Osteoblast (primary cell): Measurements from ENCODE around the gene TMEM266. TPM values are rescaled to one million over a fixed set of nuclear protein-coding genes. Genes with fewer than 3 reads are reported as not detected.
A peak's percentile ranks its signal among the peaks of the same experiment; 100 is the strongest.
"Not testable (repeated sequence)": the region's sequence is repeated elsewhere in the genome, so short reads cannot be mapped to it uniquely, and the experiment has no call there.

Experiments used
- DNase-seq: peaks from one replicate; pipeline ENCODE4 v3.0.0; 2011; ENCODE audit warnings: low spot score, mixed read lengths; ENCODE audit not compliant: insufficient read length; ENCODE audit errors: missing footprints
- H2AFZ ChIP-seq: 2 replicates; pipeline ENCODE4 v1.6.0; 2011; ENCODE audit warnings: mild to moderate bottlenecking, low read length
- H3K27ac ChIP-seq: 2 replicates; pipeline ENCODE4 v1.5.1; 2011; ENCODE audit warnings: mild to moderate bottlenecking, low read depth, low read length, moderate library complexity
- H3K27me3 ChIP-seq: 2 replicates; pipeline ENCODE4 v1.6.0; 2012; ENCODE audit warnings: mild to moderate bottlenecking, control low read depth, inconsistent platforms, low read length, moderate library complexity; ENCODE audit not compliant: insufficient read depth
- H3K36me3 ChIP-seq: 2 replicates; pipeline ENCODE4 v1.5.1; 2011; ENCODE audit warnings: mild to moderate bottlenecking, low read length, control low read depth, moderate library complexity; ENCODE audit not compliant: insufficient read depth
- H3K4me1 ChIP-seq: 2 replicates; pipeline ENCODE4 v1.5.1; 2011; ENCODE audit warnings: mild to moderate bottlenecking, low read length, control low read depth, moderate library complexity; ENCODE audit not compliant: insufficient read depth
- H3K4me2 ChIP-seq: 2 replicates; pipeline ENCODE4 v1.6.0; 2011; ENCODE audit warnings: mild to moderate bottlenecking, low read length; ENCODE audit not compliant: insufficient read depth
- H3K4me3 ChIP-seq: fragments of 200-600 bp; sonication (generic); 3 replicates; pipeline ENCODE4 v1.5.1; 2012; ENCODE audit warnings: mild to moderate bottlenecking, low read length, inconsistent platforms; ENCODE audit not compliant: insufficient read depth
- H3K79me2 ChIP-seq: 2 replicates; pipeline ENCODE4 v1.6.0; 2012; ENCODE audit warnings: mild to moderate bottlenecking, low read length, control low read depth, inconsistent platforms; ENCODE audit not compliant: insufficient read depth
- H3K9me3 ChIP-seq: 2 replicates; pipeline ENCODE4 v1.5.1; 2011; ENCODE audit warnings: low read depth, low read length, control low read depth
- H4K20me1 ChIP-seq: 2 replicates; pipeline ENCODE4 v1.6.0; 2012; ENCODE audit warnings: mild to moderate bottlenecking, low read length, control low read depth; ENCODE audit not compliant: insufficient read depth
- CTCF ChIP-seq: IDR thresholded peaks from 2 replicates; pipeline ENCODE4 v1.5.1; 2011; ENCODE audit warnings: mild to moderate bottlenecking, low read depth, low read length, moderate library complexity; ENCODE audit errors: extremely low read depth
- total RNA-seq: library from RNA; depleted of rRNA; stranded (reverse); fragments of >200 nt; gene quantifications from 2 replicates; pipeline ENCODE4 v1.2.3, GENCODE V29; 2012

TMEM266 gene
- total RNA-seq = not detected in 2 replicates

GRCh38 chr15:76059320-76060117, at the start of gene TMEM266:
Gene TMEM266 (plus strand): TSS chr15:76059985. CDS start chr15:76134264, 74,279 bp downstream.
- Histone ChIP-seq H2AFZ (peak within 1 kb of the TSS; percentile 62), H3K4me3 (peak within 1 kb of the TSS; percentile 69), H3K27me3 (peaks cover 64% of the 10 kb centered on the region), H4K20me1 (no peaks in the 10 kb centered on the region), H3K79me2 (no peaks in the 10 kb centered on the region), H3K4me1 (peaks cover 9% of the 10 kb centered on the region), H3K4me2 (peak within 1 kb of the TSS; percentile 81), H3K9me3 (no peaks in the 10 kb centered on the region), H3K27ac (no peak within 1 kb of the TSS), H3K36me3 (no peaks in the 10 kb centered on the region)
- no peak for TF ChIP-seq CTCF
- DNase-seq = peak; percentile 87

GRCh38 chr15:76010613-76011012, 49.2 kb upstream of the TMEM266 start:
- Histone ChIP-seq H3K4me3 (no peak overlapping the region), H3K27me3 (peaks cover 11% of the 10 kb centered on the region), H3K4me1 (peaks cover 7% of the 10 kb centered on the region), H3K79me2 (no peaks in the 10 kb centered on the region), H2AFZ (no peak overlapping the region), H3K27ac (no peak overlapping the region), H3K36me3 (no peaks in the 10 kb centered on the region), H3K9me3 (no peaks in the 10 kb centered on the region), H4K20me1 (no peaks in the 10 kb centered on the region), H3K4me2 (no peak overlapping the region)
- no peak for TF ChIP-seq CTCF
- no peak for DNase-seq

- TF ChIP-seq CTCF = no peak
- Histone ChIP-seq H4K20me1 (no peaks in the 10 kb centered on the region), H3K27ac (no peak within 1 kb of the TSS), H3K36me3 (no peaks in the 10 kb centered on the region), H3K4me2 (peak within 1 kb of the TSS; percentile 76), H3K27me3 (peaks cover 11% of the 10 kb centered on the region), H3K9me3 (no peaks in the 10 kb centered on the region), H3K4me1 (peaks cover 7% of the 10 kb centered on the region), H3K79me2 (no peaks in the 10 kb centered on the region), H2AFZ (peak within 1 kb of the TSS; percentile 73), H3K4me3 (peak within 1 kb of the TSS; percentile 46)
- peak; percentile 50 for DNase-seq
These were observed 47.9 kb upstream of the TMEM266 start, which contains the start of gene NRG4 for GRCh38 chr15:76011627-76012551. Gene NRG4 (minus strand): TSS chr15:76012424. CDS start chr15:76011230, 1,194 bp downstream.

GRCh38 chr15:76013470-76013869, 46.3 kb upstream of the TMEM266 start:
- not testable (repeated sequence) for H3K9me3 ChIP-seq, H4K20me1 ChIP-seq, H3K4me3 ChIP-seq, H3K79me2 ChIP-seq, H3K4me1 ChIP-seq, H3K36me3 ChIP-seq, H3K4me2 ChIP-seq, H2AFZ ChIP-seq, DNase-seq, H3K27ac ChIP-seq
- peaks cover 11% of the 10 kb centered on the region for H3K27me3 ChIP-seq
